Activated CD4-positive, alpha-beta memory T cell treated with anti-CD3 and anti-CD28 coated beads, Interleukin-2, amount 10 ng/mL, durations not matched to agents 7 days and 5 days (primary cell): ENCODE measurements around the gene PCNX4. TPM values are rescaled to one million over a fixed set of nuclear protein-coding genes. Genes with fewer than 3 reads are reported as not detected.
A peak's percentile ranks its signal among the peaks of the same experiment; 100 is the strongest.

ENCODE experiments used
- CTCF ChIA-PET: fragments of 350-600 bp; sonication (Branson Sonifier 250); formaldehyde crosslinking; loops from one replicate; lab custom pipeline; 2021; ENCODE audit warnings: antibody characterized with exemption, inconsistent platforms; lab: Charles Lee
- POLR2A ChIA-PET: fragments of 350-600 bp; sonication (Branson Sonifier 250); formaldehyde crosslinking; loops from one replicate; lab custom pipeline; 2021; ENCODE audit warnings: antibody characterized with exemption; lab: Charles Lee
- DNase-seq: peaks from one replicate; pipeline ENCODE4 v3.0.0-alpha.2; 2020
- H3K27ac Mint-ChIP-seq: one replicate; pipeline ENCODE4 v1.8.0; 2021; ENCODE audit warnings: mild to moderate bottlenecking, mixed read lengths
- H3K27me3 Mint-ChIP-seq: one replicate; pipeline ENCODE4 v1.8.0; 2021; ENCODE audit warnings: mixed read lengths
- H3K36me3 Mint-ChIP-seq: one replicate; pipeline ENCODE4 v1.8.0; 2021; ENCODE audit warnings: low read depth, mixed read lengths
- H3K4me1 Mint-ChIP-seq: one replicate; pipeline ENCODE4 v1.8.0; 2021; ENCODE audit warnings: mixed read lengths
- H3K4me3 Mint-ChIP-seq: one replicate; pipeline ENCODE4 v1.8.0; 2021; ENCODE audit warnings: mild to moderate bottlenecking, mixed read lengths
- H3K9me3 Mint-ChIP-seq: one replicate; pipeline ENCODE4 v1.8.0; 2021; ENCODE audit warnings: mixed read lengths
- total RNA-seq, 2 experiments: library from RNA; stranded (reverse); gene quantifications; one replicate each; pipeline ENCODE4 v1.2.3, GENCODE V29; 2021

PCNX4 gene
- total RNA-seq, 2 experiments from 2014 or later, result 32.6 to 34.7 TPM

- no peak overlapping the region for H3K27ac Mint-ChIP-seq
- DNase-seq, result no peak
- peak overlapping the region; percentile 91 for H3K4me3 Mint-ChIP-seq
- no peaks in the 10 kb centered on the region for H3K9me3 Mint-ChIP-seq
- no peaks in the 10 kb centered on the region for H3K27me3 Mint-ChIP-seq
- ChIA-PET POLR2A (interaction anchor here (1.3 to 4.2 kb wide), 6 partner anchors 11 to 87 kb away, joined by 3 to 55 read pairs (median 28); partner anchors contain the start of genes PCNX4 and PPM1A), CTCF (interaction anchor here (1.1 to 5.6 kb wide), 3 partner anchors 76 to 198 kb away, joined by 4 to 35 read pairs (median 17); no protein-coding TSS in a partner anchor)
- peaks cover 30% of the 10 kb centered on the region for H3K36me3 Mint-ChIP-seq
- peaks cover 41% of the 10 kb centered on the region for H3K4me1 Mint-ChIP-seq
Observed at GRCh38 chr14:60163693-60164092, 72.0 kb downstream of the PCNX4 start.

- peaks cover 30% of the 10 kb centered on the region for H3K36me3 Mint-ChIP-seq
- H3K27ac Mint-ChIP-seq, result peak overlapping the region; percentile 94
- H3K4me1 Mint-ChIP-seq, result peaks cover 39% of the 10 kb centered on the region
- no peaks in the 10 kb centered on the region for H3K27me3 Mint-ChIP-seq
- ChIA-PET CTCF (interaction anchor here (1.1 to 5.6 kb wide), 7 partner anchors 9 to 199 kb away, joined by 3 to 35 read pairs (median 5); no protein-coding TSS in a partner anchor), POLR2A (interaction anchor here (1.2 to 4.2 kb wide), 9 partner anchors 8 to 86 kb away, joined by 3 to 55 read pairs (median 9); partner anchors contain the start of genes PCNX4 and PPM1A)
- H3K9me3 Mint-ChIP-seq, result no peaks in the 10 kb centered on the region
- DNase-seq, result no peak
- peak overlapping the region; percentile 91 for H3K4me3 Mint-ChIP-seq
Observed at GRCh38 chr14:60164404-60164711, 72.6 kb downstream of the PCNX4 start.

GRCh38 chr14:60164712-60165546 is 73.2 kb downstream of the PCNX4 start, which contains the start of gene DHRS7:
Gene DHRS7, minus strand, starts transcription at chr14:60165398. Its CDS starts 89 bp downstream, at chr14:60165309.
- ChIA-PET POLR2A (interaction anchor here (0.7 to 4.2 kb wide), 16 partner anchors 8 to 201 kb away, joined by 3 to 55 read pairs (median 4); partner anchors contain the start of genes PCNX4 and PPM1A), CTCF (interaction anchor here (0.6 to 5.6 kb wide), 17 partner anchors 9 to 200 kb away, joined by 3 to 35 read pairs (median 4); partner anchors contain the start of genes PCNX4 and PPM1A)
- H3K27ac Mint-ChIP-seq, result peak within 1 kb of the TSS; percentile 94
- peaks cover 25% of the 10 kb centered on the region for H3K36me3 Mint-ChIP-seq
- H3K27me3 Mint-ChIP-seq, result no peaks in the 10 kb centered on the region
- peaks cover 35% of the 10 kb centered on the region for H3K4me1 Mint-ChIP-seq
- peak within 1 kb of the TSS; percentile 91 for H3K4me3 Mint-ChIP-seq
- H3K9me3 Mint-ChIP-seq, result no peaks in the 10 kb centered on the region
- DNase-seq, result peak; percentile 68

GRCh38 chr14:60165547-60165876 is 73.8 kb downstream of the PCNX4 start:
- POLR2A ChIA-PET, result interaction anchor here (0.7 to 4.2 kb wide), 16 partner anchors 9 to 202 kb away, joined by 3 to 55 read pairs (median 4); partner anchors contain the start of genes PCNX4 and PPM1A
- DNase-seq, result no peak
- Mint-ChIP-seq H3K4me1 (peaks cover 35% of the 10 kb centered on the region), H3K36me3 (peaks cover 23% of the 10 kb centered on the region), H3K9me3 (no peaks in the 10 kb centered on the region), H3K27ac (peak overlapping the region; percentile 75), H3K27me3 (no peaks in the 10 kb centered on the region), H3K4me3 (peak overlapping the region; percentile 70)
- CTCF ChIA-PET, result interaction anchor here (0.6 to 5.6 kb wide), 16 partner anchors 10 to 200 kb away, joined by 3 to 35 read pairs (median 4); partner anchors contain the start of genes PCNX4 and PPM1A

- DNase-seq, result no peak
- H3K27ac Mint-ChIP-seq, result peak overlapping the region; percentile 75
- ChIA-PET CTCF (interaction anchor here (0.6 to 5.6 kb wide), 11 partner anchors 15 to 201 kb away, joined by 3 to 35 read pairs (median 6); partner anchors contain the start of genes PCNX4 and PPM1A), POLR2A (interaction anchor here (0.7 to 4.2 kb wide), 11 partner anchors 10 to 202 kb away, joined by 3 to 55 read pairs (median 6); partner anchors contain the start of genes PCNX4 and PPM1A)
- peak overlapping the region; percentile 70 for H3K4me3 Mint-ChIP-seq
- no peaks in the 10 kb centered on the region for H3K9me3 Mint-ChIP-seq
- peaks cover 17% of the 10 kb centered on the region for H3K36me3 Mint-ChIP-seq
- peaks cover 35% of the 10 kb centered on the region for H3K4me1 Mint-ChIP-seq
- H3K27me3 Mint-ChIP-seq, result no peaks in the 10 kb centered on the region
Observed at GRCh38 chr14:60166142-60166541, 74.4 kb downstream of the PCNX4 start.

- Mint-ChIP-seq H3K9me3 (no peaks in the 10 kb centered on the region), H3K4me1 (peaks cover 11% of the 10 kb centered on the region), H3K36me3 (peaks cover 3% of the 10 kb centered on the region), H3K27ac (no peak overlapping the region), H3K27me3 (no peaks in the 10 kb centered on the region), H3K4me3 (no peak overlapping the region)
- ChIA-PET POLR2A (no interaction called here), CTCF (no interaction called here)
- no peak for DNase-seq
Observed at GRCh38 chr14:60169722-60170121, 78.0 kb downstream of the PCNX4 start.

- H3K36me3 Mint-ChIP-seq, result no peaks in the 10 kb centered on the region
- no peak overlapping the region for H3K4me3 Mint-ChIP-seq
- ChIA-PET CTCF (interaction anchor here (1.0 to 1.3 kb wide), 2 partner anchors 8 to 12 kb away, joined by 3 to 7 read pairs; no protein-coding TSS in a partner anchor), POLR2A (no interaction called here)
- H3K27ac Mint-ChIP-seq, result no peak overlapping the region
- H3K27me3 Mint-ChIP-seq, result no peaks in the 10 kb centered on the region
- peaks cover 6% of the 10 kb centered on the region for H3K4me1 Mint-ChIP-seq
- H3K9me3 Mint-ChIP-seq, result no peaks in the 10 kb centered on the region
- DNase-seq, result no peak
Observed at GRCh38 chr14:60170948-60171347, 79.2 kb downstream of the PCNX4 start.

- no peak for DNase-seq
- ChIA-PET CTCF (interaction anchor here (1.0 to 1.3 kb wide), 2 partner anchors 9 to 11 kb away, joined by 3 to 7 read pairs; no protein-coding TSS in a partner anchor), POLR2A (no interaction called here)
- no peaks in the 10 kb centered on the region for H3K36me3 Mint-ChIP-seq
- H3K27ac Mint-ChIP-seq, result no peak overlapping the region
- H3K4me3 Mint-ChIP-seq, result no peak overlapping the region
- no peaks in the 10 kb centered on the region for H3K27me3 Mint-ChIP-seq
- H3K4me1 Mint-ChIP-seq, result no peaks in the 10 kb centered on the region
- H3K9me3 Mint-ChIP-seq, result no peaks in the 10 kb centered on the region
Observed at GRCh38 chr14:60171690-60172089, 80.0 kb downstream of the PCNX4 start.

- no peaks in the 10 kb centered on the region for H3K9me3 Mint-ChIP-seq
- CTCF ChIA-PET, result interaction anchor here (1.8 kb wide), 1 partner anchor 9 kb away, joined by 3 read pairs; no protein-coding TSS in a partner anchor
- H3K4me1 Mint-ChIP-seq, result no peaks in the 10 kb centered on the region
- H3K4me3 Mint-ChIP-seq, result no peak overlapping the region
- no peak for DNase-seq
- H3K27ac Mint-ChIP-seq, result no peak overlapping the region
- H3K27me3 Mint-ChIP-seq, result no peaks in the 10 kb centered on the region
- POLR2A ChIA-PET, result interaction anchor here (1.0 kb wide), 1 partner anchor 157 kb away, joined by 3 read pairs; no protein-coding TSS in a partner anchor
- no peaks in the 10 kb centered on the region for H3K36me3 Mint-ChIP-seq
Observed at GRCh38 chr14:60174352-60175254, 82.9 kb downstream of the PCNX4 start.

GRCh38 chr14:60175255-60175902 is 83.7 kb downstream of the PCNX4 start:
- no peak for DNase-seq
- ChIA-PET CTCF (no interaction called here), POLR2A (interaction anchor here (1.0 kb wide), 2 partner anchors 10 to 156 kb away, joined by 3 read pairs; no protein-coding TSS in a partner anchor)
- Mint-ChIP-seq H3K27me3 (no peaks in the 10 kb centered on the region), H3K4me1 (no peaks in the 10 kb centered on the region), H3K36me3 (no peaks in the 10 kb centered on the region), H3K9me3 (no peaks in the 10 kb centered on the region), H3K4me3 (no peak overlapping the region), H3K27ac (no peak overlapping the region)

GRCh38 chr14:60178164-60178563 is 86.4 kb downstream of the PCNX4 start:
- Mint-ChIP-seq H3K27ac (no peak overlapping the region), H3K9me3 (no peaks in the 10 kb centered on the region), H3K27me3 (no peaks in the 10 kb centered on the region), H3K4me1 (peaks cover under 1% of the 10 kb centered on the region), H3K36me3 (no peaks in the 10 kb centered on the region), H3K4me3 (no peak overlapping the region)
- ChIA-PET CTCF (no interaction called here), POLR2A (no interaction called here)
- DNase-seq, result no peak
